T-helper 2 cell treated with Interferon-gamma antibody and Interleukin-4, amounts not matched to agents 5 μg/mL and 100 μg/mL, for 36 hours (primary cell): ENCODE results near the gene FGFBP3.

Experiments
- DNase-seq: peaks from one replicate; pipeline ENCODE4 v3.0.0; 2021; ENCODE audit warnings: low spot score
- H3K27ac Mint-ChIP-seq: one replicate; pipeline ENCODE4 v1.8.0; 2021; ENCODE audit warnings: mild to moderate bottlenecking, mixed read lengths
- H3K27me3 Mint-ChIP-seq: one replicate; pipeline ENCODE4 v1.8.0; 2021; ENCODE audit warnings: low read depth, mixed read lengths
- H3K36me3 Mint-ChIP-seq: one replicate; pipeline ENCODE4 v1.8.0; 2021; ENCODE audit warnings: low read depth, mixed read lengths
- H3K4me1 Mint-ChIP-seq: one replicate; pipeline ENCODE4 v1.8.0; 2021; ENCODE audit warnings: low read depth, mixed read lengths
- H3K4me3 Mint-ChIP-seq: one replicate; pipeline ENCODE4 v1.8.0; 2022; ENCODE audit warnings: mild to moderate bottlenecking, moderate library complexity, mixed read lengths
- H3K9me3 Mint-ChIP-seq: one replicate; pipeline ENCODE4 v1.8.0; 2021; ENCODE audit warnings: mixed read lengths

FGFBP3 gene

DNA sequence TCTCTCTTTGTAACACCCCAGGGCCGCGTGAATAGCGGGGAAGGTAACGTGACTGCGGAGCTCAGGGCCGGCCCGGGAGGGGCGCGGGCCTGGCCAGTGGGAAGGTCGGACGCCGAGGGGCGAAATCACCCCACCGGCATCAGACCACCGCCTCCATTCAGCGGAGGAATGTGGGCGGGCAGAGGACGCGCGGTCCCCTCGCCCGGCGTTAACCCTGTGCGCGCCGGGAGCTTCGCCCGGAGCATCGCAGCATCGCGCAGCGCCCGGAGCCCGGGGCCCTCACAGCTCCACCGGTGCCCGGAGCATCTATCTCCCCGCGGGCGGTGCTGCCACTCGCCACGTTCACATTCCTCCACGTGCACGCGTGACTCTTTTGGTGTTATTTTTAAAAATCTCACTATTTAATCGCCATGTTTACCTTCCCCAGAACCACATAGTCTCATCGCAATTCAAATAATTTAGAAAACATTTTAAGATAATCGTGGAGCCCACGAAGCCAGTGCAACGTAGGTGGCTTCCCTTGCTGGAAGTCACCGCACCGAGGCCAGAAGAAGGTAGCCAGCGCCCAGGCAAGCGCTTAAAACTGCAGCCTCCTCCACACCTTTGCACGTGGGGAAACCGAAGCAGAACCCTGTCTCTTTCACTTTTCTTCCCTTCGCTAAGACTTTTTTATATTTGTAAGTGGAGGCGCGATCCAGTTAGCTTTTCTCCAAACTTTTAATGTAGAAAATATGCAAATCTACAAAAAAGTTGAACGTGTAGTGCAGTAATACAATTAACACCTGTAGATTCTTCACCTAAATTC is 21.8 kb downstream of the FGFBP3 start:
- Mint-ChIP-seq H3K27ac (no peak overlapping the region), H3K36me3 (no peaks in the 10 kb centered on the region), H3K27me3 (peaks cover 36% of the 10 kb centered on the region), H3K4me1 (peaks cover 7% of the 10 kb centered on the region), H3K4me3 (peak overlapping the region; percentile 89), H3K9me3 (no peaks in the 10 kb centered on the region)
- DNase-seq = peak; percentile 7

DNA sequence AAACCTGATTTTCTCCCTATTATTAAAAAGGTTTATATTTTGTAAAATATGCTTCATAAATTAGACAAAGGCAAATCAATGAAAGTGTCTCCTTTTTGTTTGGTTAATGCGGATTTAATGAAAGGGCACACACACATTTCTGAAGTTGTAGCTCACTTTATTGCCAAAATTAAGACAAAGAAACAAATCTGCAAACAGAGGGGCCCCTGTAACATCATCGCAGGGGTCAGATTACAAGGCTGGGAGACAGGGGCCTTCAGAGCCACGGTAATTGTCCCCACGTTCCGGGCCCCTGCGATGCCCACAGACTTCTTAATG is 22.4 kb downstream of the FGFBP3 start:
- DNase-seq = no peak
- H3K9me3 Mint-ChIP-seq = no peaks in the 10 kb centered on the region
- H3K4me3 Mint-ChIP-seq = peak overlapping the region; percentile 89
- H3K27me3 Mint-ChIP-seq = peaks cover 36% of the 10 kb centered on the region
- peaks cover 7% of the 10 kb centered on the region for H3K4me1 Mint-ChIP-seq
- no peaks in the 10 kb centered on the region for H3K36me3 Mint-ChIP-seq
- no peak overlapping the region for H3K27ac Mint-ChIP-seq

GRCh38 chr10:91885362-91886079 is 23.8 kb downstream of the FGFBP3 start:
- no peak overlapping the region for H3K4me3 Mint-ChIP-seq
- DNase-seq = no peak
- H3K4me1 Mint-ChIP-seq = peaks cover 7% of the 10 kb centered on the region
- H3K27me3 Mint-ChIP-seq = peaks cover 42% of the 10 kb centered on the region
- no peak overlapping the region for H3K27ac Mint-ChIP-seq
- H3K36me3 Mint-ChIP-seq = no peaks in the 10 kb centered on the region
- H3K9me3 Mint-ChIP-seq = no peaks in the 10 kb centered on the region

- Mint-ChIP-seq H3K4me1 (peaks cover 7% of the 10 kb centered on the region), H3K27ac (no peak overlapping the region)
These were observed 24.8 kb downstream of the FGFBP3 start for GRCh38 chr10:91884536-91884935.

DNA sequence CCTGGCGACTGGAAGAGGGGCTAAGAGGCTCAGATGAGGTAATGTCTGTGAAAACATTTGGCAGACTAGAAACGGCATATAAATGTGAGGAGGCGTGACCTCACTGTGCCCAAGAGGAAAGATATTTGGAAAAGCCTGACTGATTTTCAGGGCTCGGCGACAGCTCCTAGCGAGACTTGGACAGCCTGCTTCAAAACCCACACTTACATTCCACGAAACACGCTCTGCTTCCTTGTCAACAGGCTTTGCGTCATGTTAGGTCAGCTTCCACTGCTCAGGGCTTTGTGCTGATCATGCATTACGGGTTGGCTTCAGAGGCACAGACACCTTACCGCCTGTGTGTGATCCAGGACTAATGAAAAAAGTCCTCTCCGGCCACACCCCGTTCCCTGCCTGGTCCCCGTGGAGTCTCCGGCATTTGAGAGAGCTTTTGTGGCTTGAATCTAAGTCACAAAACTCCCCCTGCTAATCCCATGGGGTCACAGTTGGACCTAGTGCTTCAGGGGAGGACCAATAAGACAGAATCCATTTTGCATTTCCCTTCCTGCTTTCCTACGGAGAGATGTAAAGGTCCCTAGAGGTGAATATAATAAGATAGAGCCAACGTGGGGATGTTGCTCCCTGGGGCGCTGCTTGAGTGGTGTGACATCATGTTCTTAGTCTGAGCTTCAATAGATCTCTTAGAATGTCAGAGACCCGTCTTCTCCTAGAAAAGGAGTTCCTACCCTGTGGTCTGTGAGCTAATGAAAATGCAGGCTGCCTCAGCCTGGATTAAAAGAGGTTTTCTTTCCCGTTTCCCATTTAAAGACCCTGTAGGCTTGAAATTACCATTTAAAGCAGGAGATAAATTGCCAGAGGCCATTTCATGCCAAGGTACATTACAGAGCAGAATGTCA is 25.5 kb downstream of the FGFBP3 start:
- Mint-ChIP-seq H3K4me1 (peaks cover 7% of the 10 kb centered on the region), H3K27me3 (peaks cover 38% of the 10 kb centered on the region), H3K27ac (no peak overlapping the region), H3K9me3 (no peaks in the 10 kb centered on the region), H3K36me3 (no peaks in the 10 kb centered on the region), H3K4me3 (no peak overlapping the region)
- no peak for DNase-seq

More at GRCh38 chr10:91884536-91884935, 24.8 kb downstream of the FGFBP3 start:
- Mint-ChIP-seq H3K36me3 (no peaks in the 10 kb centered on the region), H3K9me3 (no peaks in the 10 kb centered on the region), H3K4me3 (no peak overlapping the region), H3K27me3 (peaks cover 41% of the 10 kb centered on the region)
- no peak for DNase-seq

GRCh38 chr10:91880310-91880709 is 29.0 kb downstream of the FGFBP3 start:
- no peak overlapping the region for H3K4me3 Mint-ChIP-seq
- H3K36me3 Mint-ChIP-seq = no peaks in the 10 kb centered on the region
- peaks cover 18% of the 10 kb centered on the region for H3K27me3 Mint-ChIP-seq
- DNase-seq = no peak
- H3K9me3 Mint-ChIP-seq = no peaks in the 10 kb centered on the region
- H3K4me1 Mint-ChIP-seq = no peaks in the 10 kb centered on the region
- H3K27ac Mint-ChIP-seq = no peak overlapping the region

DNA sequence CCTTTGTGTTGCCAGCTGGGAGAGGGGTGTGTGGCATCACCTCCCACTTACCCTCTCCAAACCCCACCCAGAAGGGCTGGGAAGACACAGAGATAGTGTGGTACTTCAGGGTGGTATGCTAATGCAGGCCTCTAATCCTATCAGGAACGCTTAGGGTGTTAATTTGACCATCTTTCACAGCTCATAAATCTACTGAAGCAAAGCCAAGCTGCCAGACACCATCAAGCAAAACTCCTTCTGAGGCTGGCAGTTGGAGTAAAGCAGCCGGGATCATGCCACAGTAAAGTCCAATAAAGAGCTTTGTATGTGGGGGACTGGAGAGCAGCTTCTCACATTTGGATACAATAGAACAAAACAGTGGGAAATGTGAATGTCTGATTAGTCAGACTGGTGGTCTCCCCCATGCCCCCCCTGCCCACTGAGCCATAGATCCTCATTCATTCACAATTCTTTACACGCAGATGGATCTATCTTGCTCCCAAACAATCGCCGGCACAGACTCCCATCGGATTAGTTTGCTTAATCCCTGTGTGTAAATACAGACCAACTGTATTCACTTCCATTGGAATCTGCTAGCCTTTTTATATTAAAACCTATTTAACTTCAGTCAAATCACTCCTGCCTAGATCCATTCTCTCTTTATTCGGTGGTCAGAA is 29.6 kb downstream of the FGFBP3 start:
- Mint-ChIP-seq H3K36me3 (no peaks in the 10 kb centered on the region), H3K27me3 (peaks cover 16% of the 10 kb centered on the region), H3K4me3 (no peak overlapping the region), H3K9me3 (no peaks in the 10 kb centered on the region), H3K4me1 (no peaks in the 10 kb centered on the region), H3K27ac (no peak overlapping the region)
- no peak for DNase-seq

DNA sequence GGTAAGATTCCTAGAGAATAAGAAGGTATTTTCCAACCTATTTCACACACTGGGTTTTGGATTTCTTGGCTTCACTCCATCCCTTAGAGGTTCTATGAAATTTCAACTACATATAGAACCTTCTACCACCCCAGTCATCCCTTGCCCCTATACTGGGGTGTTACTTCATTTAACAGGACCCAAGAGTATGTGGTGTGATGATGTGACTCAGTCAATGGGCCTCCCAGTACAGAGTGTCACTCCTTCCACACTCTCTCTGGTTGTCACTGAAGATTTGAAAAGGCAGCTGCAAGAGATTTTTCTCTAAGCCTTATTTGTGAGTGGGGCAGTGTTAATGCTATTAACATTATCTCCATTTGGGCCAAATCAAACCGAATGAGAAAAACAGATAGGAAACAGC is 33.5 kb downstream of the FGFBP3 start:
- Mint-ChIP-seq H3K4me3 (no peak overlapping the region), H3K27me3 (peaks cover under 1% of the 10 kb centered on the region), H3K36me3 (no peaks in the 10 kb centered on the region), H3K27ac (no peak overlapping the region), H3K4me1 (no peaks in the 10 kb centered on the region), H3K9me3 (no peaks in the 10 kb centered on the region)
- no peak for DNase-seq

DNA sequence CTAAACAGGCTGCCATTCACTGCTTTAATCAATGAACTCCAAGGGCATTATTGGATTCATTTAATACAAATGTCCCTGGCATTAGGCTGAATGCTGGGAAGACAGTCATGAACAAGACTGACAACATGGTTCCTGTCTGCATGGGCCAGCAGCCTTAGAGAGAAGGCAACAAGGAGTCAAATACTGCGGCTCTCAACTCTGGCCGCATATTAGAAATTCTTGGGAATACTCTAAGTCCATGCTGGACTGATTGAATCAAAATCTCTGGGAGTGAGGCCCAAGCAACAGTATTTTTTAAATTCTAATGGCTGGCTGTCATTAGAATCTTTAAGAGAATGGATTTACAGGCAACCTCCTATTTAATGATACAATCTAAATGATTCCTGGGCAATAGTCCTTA is 34.1 kb downstream of the FGFBP3 start:
- Mint-ChIP-seq H3K27me3 (no peaks in the 10 kb centered on the region), H3K4me1 (no peaks in the 10 kb centered on the region), H3K27ac (no peak overlapping the region), H3K4me3 (no peak overlapping the region), H3K9me3 (no peaks in the 10 kb centered on the region), H3K36me3 (no peaks in the 10 kb centered on the region)
- DNase-seq = no peak

GRCh38 chr10:91865562-91866081 is 43.7 kb downstream of the FGFBP3 start:
- H3K4me1 Mint-ChIP-seq = no peaks in the 10 kb centered on the region
- no peak overlapping the region for H3K4me3 Mint-ChIP-seq
- peaks cover 25% of the 10 kb centered on the region for H3K36me3 Mint-ChIP-seq
- no peak for DNase-seq
- no peaks in the 10 kb centered on the region for H3K27me3 Mint-ChIP-seq
- H3K9me3 Mint-ChIP-seq = no peaks in the 10 kb centered on the region
- no peak overlapping the region for H3K27ac Mint-ChIP-seq

DNA sequence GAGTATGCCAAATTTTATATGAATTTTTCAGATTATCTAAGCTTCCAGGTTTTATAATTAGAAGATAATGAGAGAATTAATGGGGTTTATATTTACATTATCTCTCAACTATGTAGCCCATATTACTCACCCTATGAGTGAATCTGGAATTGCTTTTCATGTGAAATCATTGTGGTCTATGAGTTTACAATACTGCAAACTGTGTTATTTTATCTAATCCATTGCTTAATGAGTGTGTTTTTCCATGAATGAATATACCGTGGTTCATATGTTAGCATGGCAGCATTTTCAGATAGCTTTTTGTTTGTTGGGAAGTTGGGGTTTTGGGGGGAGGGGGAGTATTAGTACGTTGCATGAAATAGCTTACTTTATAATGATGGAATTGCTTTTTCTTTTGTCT is 44.5 kb downstream of the FGFBP3 start:
- no peak overlapping the region for H3K4me3 Mint-ChIP-seq
- no peak for DNase-seq
- H3K36me3 Mint-ChIP-seq = peaks cover 31% of the 10 kb centered on the region
- no peaks in the 10 kb centered on the region for H3K9me3 Mint-ChIP-seq
- H3K4me1 Mint-ChIP-seq = no peaks in the 10 kb centered on the region
- H3K27ac Mint-ChIP-seq = no peak overlapping the region
- H3K27me3 Mint-ChIP-seq = no peaks in the 10 kb centered on the region

DNA sequence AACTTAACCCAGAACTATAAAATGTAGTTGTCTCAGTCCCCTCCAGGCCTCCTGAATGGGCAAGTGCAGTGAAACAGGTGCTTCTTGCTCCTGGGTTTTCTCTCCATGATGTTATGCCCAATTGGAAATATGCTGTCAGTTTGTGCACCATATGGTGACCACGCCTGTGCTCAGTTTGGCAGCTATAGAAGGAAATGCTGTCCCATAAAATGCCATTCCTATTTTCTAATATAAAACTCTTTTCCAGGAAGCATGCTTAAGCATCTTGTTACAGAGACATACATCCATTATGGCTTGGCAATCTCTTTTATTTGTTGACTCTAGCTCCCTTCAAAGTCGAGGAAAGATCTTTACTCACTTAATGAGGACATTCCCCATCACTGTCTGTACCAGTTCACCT is 45.2 kb downstream of the FGFBP3 start:
- Mint-ChIP-seq H3K4me1 (no peaks in the 10 kb centered on the region), H3K4me3 (no peak overlapping the region), H3K27ac (no peak overlapping the region), H3K36me3 (peaks cover 33% of the 10 kb centered on the region), H3K9me3 (no peaks in the 10 kb centered on the region), H3K27me3 (no peaks in the 10 kb centered on the region)
- no peak for DNase-seq

GRCh38 chr10:91860885-91861284 is 48.4 kb downstream of the FGFBP3 start:
- H3K4me1 Mint-ChIP-seq = no peaks in the 10 kb centered on the region
- no peak overlapping the region for H3K4me3 Mint-ChIP-seq
- H3K9me3 Mint-ChIP-seq = no peaks in the 10 kb centered on the region
- no peak overlapping the region for H3K27ac Mint-ChIP-seq
- H3K27me3 Mint-ChIP-seq = no peaks in the 10 kb centered on the region
- no peak for DNase-seq
- H3K36me3 Mint-ChIP-seq = peaks cover 54% of the 10 kb centered on the region
